ENCODE data around the gene ADAM10. TPM values are rescaled to one million over a fixed set of nuclear protein-coding genes. Genes with fewer than 3 reads are reported as not detected.

The ADAM10 gene
- polyA plus RNA-seq, 1 of the 3 experiments (the other 2 are of a cell fraction), result 83.5 TPM

DNA sequence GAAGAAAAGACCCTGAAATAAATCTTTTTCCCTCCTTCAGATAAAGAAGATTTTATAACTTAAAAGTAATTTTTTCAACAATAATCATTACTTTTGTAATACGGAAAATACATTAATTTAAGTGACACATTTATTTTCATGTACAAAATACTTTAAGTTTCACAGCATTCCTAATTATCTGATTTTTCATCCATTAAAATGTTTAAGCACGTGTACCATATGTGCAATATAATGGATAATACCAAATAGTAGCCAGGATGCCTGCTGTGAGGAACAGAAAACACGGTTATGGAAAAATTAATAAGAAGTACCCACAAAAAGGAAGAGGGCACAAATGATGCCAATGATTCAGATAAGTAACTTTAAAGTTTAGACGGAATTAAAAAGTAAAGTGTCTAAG, 33.5 kb downstream of the ADAM10 start (continued):
- TF ChIP-seq, protein P1, sequence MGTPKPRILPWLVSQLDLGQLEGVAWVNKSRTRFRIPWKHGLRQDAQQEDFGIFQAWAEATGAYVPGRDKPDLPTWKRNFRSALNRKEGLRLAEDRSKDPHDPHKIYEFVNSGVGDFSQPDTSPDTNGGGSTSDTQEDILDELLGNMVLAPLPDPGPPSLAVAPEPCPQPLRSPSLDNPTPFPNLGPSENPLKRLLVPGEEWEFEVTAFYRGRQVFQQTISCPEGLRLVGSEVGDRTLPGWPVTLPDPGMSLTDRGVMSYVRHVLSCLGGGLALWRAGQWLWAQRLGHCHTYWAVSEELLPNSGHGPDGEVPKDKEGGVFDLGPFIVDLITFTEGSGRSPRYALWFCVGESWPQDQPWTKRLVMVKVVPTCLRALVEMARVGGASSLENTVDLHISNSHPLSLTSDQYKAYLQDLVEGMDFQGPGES (IDR thresholded peaks at IDR 0.05; ENCODE audit: low read depth, low read length), result no peak

DNA sequence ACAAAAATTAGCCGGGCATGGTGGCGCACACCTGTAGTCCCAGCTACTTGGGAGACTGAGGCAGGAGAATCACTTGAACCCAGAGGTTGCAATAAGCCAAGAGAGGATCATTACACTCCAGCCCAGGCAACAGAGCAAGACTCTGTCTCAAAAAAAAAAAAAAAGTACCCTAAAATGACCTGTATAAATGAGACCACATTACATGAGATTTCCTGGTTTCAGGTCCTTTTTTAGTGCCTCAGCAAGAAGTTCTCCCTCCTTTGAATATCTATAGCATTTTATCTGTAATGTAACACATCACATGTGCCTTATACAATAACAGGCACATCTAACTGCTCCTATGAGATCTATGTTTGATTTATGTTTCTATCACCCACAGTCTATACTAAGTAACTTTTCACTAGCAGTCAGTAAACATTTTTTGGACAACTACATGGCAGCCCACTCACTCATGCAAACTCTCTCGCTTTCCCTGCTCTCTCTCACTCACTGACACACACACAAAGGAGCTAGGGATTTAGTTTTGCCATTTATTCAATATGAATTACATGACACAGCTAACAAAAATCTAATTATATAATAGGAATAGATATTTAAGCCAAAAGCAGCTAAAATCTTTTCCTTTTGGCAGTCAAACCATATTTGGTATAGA, 34.1 kb downstream of the ADAM10 start:
- no peak for TF ChIP-seq GATA2 (CRISPR knock-in tag; IDR thresholded peaks at IDR 0.05)
- no peak for TF ChIP-seq EP300 (IDR thresholded peaks at IDR 0.05; ENCODE audit: borderline replicate concordance in 1 of 2, low read depth in 1 of 2, low read length in 1 of 2)
- no peak for TF ChIP-seq RAD21 (IDR thresholded peaks at IDR 0.05; ENCODE audit: low read length)
- no peak for TF ChIP-seq SIN3A (IDR thresholded peaks at IDR 0.05; ENCODE audit: borderline replicate concordance, low read depth, low read length)
- no peak for TF ChIP-seq POLR2AphosphoS5 (IDR thresholded peaks at IDR 0.05; ENCODE audit: low read depth, low read length)
- TF ChIP-seq PBX3 (IDR thresholded peaks at IDR 0.05), result no peak
- TF ChIP-seq, protein P1 (IDR thresholded peaks at IDR 0.05; ENCODE audit: low read depth, low read length), result no peak
- no peak for TF ChIP-seq TCF12 (IDR thresholded peaks at IDR 0.05)
- no peak for TF ChIP-seq MXI1 (IDR thresholded peaks at IDR 0.05; ENCODE audit: low read depth, low read length)
- CTCF ChIA-PET, result no interaction called here
- POLR2A ChIA-PET, result no interaction called here

DNA sequence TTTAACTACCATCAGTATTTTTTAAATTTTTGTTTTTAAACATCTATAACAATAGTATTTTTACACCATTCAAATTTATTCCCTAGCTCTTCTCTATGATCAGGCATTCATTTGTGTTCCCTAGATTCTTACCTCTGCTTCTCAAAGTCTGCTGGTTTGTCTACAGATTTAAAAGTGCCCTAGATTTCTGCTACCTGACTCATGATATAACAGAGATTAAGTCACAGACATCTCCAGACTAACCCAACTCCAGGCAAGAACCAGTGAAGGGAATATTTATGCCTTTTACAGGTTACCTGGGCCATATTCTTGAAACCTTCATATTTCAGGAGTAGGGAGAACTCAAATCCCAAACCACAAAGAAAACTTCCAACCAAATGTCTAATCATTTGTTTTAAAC, 38.8 kb downstream of the ADAM10 start:
- peaks cover 49% of the 10 kb centered on the region for H3K79me2 ChIP-seq (ENCODE audit: insufficient read depth)
- no peak for TF ChIP-seq TEAD4 (IDR thresholded peaks at IDR 0.05; ENCODE audit: borderline replicate concordance, insufficient read depth)
- no peak for TF ChIP-seq NFIC (IDR thresholded peaks at IDR 0.05; ENCODE audit: borderline replicate concordance)
- no peak for TF ChIP-seq MAX (IDR thresholded peaks at IDR 0.05; ENCODE audit: low read depth)
- TF ChIP-seq MEF2A (IDR thresholded peaks at IDR 0.05; ENCODE audit: borderline replicate concordance, low read depth), result no peak
- TF ChIP-seq, protein P2, sequence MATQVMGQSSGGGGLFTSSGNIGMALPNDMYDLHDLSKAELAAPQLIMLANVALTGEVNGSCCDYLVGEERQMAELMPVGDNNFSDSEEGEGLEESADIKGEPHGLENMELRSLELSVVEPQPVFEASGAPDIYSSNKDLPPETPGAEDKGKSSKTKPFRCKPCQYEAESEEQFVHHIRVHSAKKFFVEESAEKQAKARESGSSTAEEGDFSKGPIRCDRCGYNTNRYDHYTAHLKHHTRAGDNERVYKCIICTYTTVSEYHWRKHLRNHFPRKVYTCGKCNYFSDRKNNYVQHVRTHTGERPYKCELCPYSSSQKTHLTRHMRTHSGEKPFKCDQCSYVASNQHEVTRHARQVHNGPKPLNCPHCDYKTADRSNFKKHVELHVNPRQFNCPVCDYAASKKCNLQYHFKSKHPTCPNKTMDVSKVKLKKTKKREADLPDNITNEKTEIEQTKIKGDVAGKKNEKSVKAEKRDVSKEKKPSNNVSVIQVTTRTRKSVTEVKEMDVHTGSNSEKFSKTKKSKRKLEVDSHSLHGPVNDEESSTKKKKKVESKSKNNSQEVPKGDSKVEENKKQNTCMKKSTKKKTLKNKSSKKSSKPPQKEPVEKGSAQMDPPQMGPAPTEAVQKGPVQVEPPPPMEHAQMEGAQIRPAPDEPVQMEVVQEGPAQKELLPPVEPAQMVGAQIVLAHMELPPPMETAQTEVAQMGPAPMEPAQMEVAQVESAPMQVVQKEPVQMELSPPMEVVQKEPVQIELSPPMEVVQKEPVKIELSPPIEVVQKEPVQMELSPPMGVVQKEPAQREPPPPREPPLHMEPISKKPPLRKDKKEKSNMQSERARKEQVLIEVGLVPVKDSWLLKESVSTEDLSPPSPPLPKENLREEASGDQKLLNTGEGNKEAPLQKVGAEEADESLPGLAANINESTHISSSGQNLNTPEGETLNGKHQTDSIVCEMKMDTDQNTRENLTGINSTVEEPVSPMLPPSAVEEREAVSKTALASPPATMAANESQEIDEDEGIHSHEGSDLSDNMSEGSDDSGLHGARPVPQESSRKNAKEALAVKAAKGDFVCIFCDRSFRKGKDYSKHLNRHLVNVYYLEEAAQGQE (IDR thresholded peaks at IDR 0.05; ENCODE audit: low read depth, low read length), result no peak
- no peak for TF ChIP-seq CHD2 (IDR thresholded peaks at IDR 0.05; ENCODE audit: low read length, partially characterized antibody)
- no peak for TF ChIP-seq POLR2AphosphoS5 (IDR thresholded peaks at IDR 0.05; ENCODE audit: low read depth, low read length)
- ChIA-PET CTCF (no interaction called here), POLR2A (interaction anchor here (1.4 kb wide), 1 partner anchor 60 kb away, joined by 3 read pairs; no protein-coding TSS in a partner anchor)
- H3K9me3 ChIP-seq, result no peaks in the 10 kb centered on the region
- no peaks in the 10 kb centered on the region for H3K27me3 ChIP-seq (ENCODE audit: insufficient read depth)
- H3K4me3 ChIP-seq (ENCODE audit: low read depth in 2 of 2, low read length in 1 of 2), result no peak overlapping the region
- no peak overlapping the region for H3K27ac ChIP-seq (ENCODE audit: low read depth in 2 of 2, low read length in 1 of 2)
- no peak overlapping the region for H3K9ac ChIP-seq
- no peak for DNase-seq
- H3K4me2 ChIP-seq, result no peak overlapping the region
- H3K4me1 ChIP-seq (ENCODE audit: control insufficient read depth in 1 of 2, insufficient read depth in 2 of 2, low read depth in 1 of 2, low read length in 1 of 2), result no peaks in the 10 kb centered on the region
- H4K20me1 ChIP-seq (ENCODE audit: insufficient read depth), result peaks cover 3% of the 10 kb centered on the region; the same call in 1 of the 2 replicates
- no peak overlapping the region for H2AFZ ChIP-seq (ENCODE audit: low read depth)
- H3F3A ChIP-seq (replicated peaks; ENCODE audit: insufficient read depth), result no peaks in the 10 kb centered on the region
- no peaks in the 10 kb centered on the region for H3K9me2 ChIP-seq
- H3K36me3 ChIP-seq (replicated peaks in 1 of 2; ENCODE audit: control insufficient read depth in 1 of 2, insufficient read depth in 2 of 2, low read length in 1 of 2), result peaks cover 0 to 46% of the 10 kb centered on the region in 2 experiments

More for the DNA sequence above, 34.1 kb downstream of the ADAM10 start:
- DNase-seq, result no peak
- Histone ChIP-seq H3K36me3 (replicated peaks in 1 of 2; ENCODE audit: control insufficient read depth in 1 of 2, insufficient read depth in 2 of 2, low read length in 1 of 2) (peaks cover 4 to 48% of the 10 kb centered on the region in 2 experiments), H4K20me1 (ENCODE audit: insufficient read depth) (0 out of 2 replicates have a peak, but pooled peaks cover 5% of the 10 kb centered on the region), H3K4me2 (no peak overlapping the region), H3K9me3 (no peaks in the 10 kb centered on the region), H3K27me3 (ENCODE audit: insufficient read depth) (no peaks in the 10 kb centered on the region), H3K9me2 (no peaks in the 10 kb centered on the region), H3K79me2 (ENCODE audit: insufficient read depth) (peaks cover 48% of the 10 kb centered on the region), H3K27ac (ENCODE audit: low read depth in 2 of 2, low read length in 1 of 2) (no peak overlapping the region), H3K4me3 (ENCODE audit: low read depth in 2 of 2, low read length in 1 of 2) (no peak overlapping the region), H2AFZ (ENCODE audit: low read depth) (no peak overlapping the region), H3K4me1 (ENCODE audit: control insufficient read depth in 1 of 2, insufficient read depth in 2 of 2, low read depth in 1 of 2, low read length in 1 of 2) (no peaks in the 10 kb centered on the region), H3F3A (replicated peaks; ENCODE audit: insufficient read depth) (no peaks in the 10 kb centered on the region), H3K9ac (no peak overlapping the region)
- 99% methylated on average over 3 of the region's 3 CpGs for WGBS (ENCODE audit: low lambda C conversion rate)

Data from SK-N-SH (cell line).